ENCODE results near the gene PIEZO1.

PIEZO1 gene

GRCh38 chr16:88810912-88811768 is 26.1 kb upstream of the PIEZO1 start:
- DNase-seq: peak; percentile 84 to 91
- intact Hi-C loops (cut with DNase I; ENCODE audit: low total_unique reads): loop anchor here (10.0 kb wide), 1 partner anchor 236 kb away; the partner anchor contains the start of gene ZC3H18
- peaks cover 0 to 32% (median 13%) of the 10 kb centered on the region in 3 donors for H3K36me3 ChIP-seq
- TF ChIP-seq CTCF (IDR thresholded peaks at IDR 0.05): no peak
- H3K4me3 ChIP-seq: peak overlapping the region; percentile 77 to 93
- H3K27ac ChIP-seq: peak overlapping the region; percentile 90 to 91
- H3K9me3 ChIP-seq: no peaks in the 10 kb centered on the region
- H3K27me3 ChIP-seq: no peaks in the 10 kb centered on the region
- H3K4me1 ChIP-seq: peaks cover 0 to 33% (median 26%) of the 10 kb centered on the region in 4 donors

- Histone ChIP-seq H3K9me3 (no peaks in the 10 kb centered on the region), H3K4me3 (peak overlapping the region; percentile 77 to 93), H3K27ac (peak overlapping the region; percentile 90 to 91), H3K4me1 (peaks cover 0 to 33% (median 26%) of the 10 kb centered on the region in 4 donors), H3K27me3 (no peaks in the 10 kb centered on the region), H3K36me3 (peaks cover 0 to 32% (median 13%) of the 10 kb centered on the region in 3 donors)
- intact Hi-C loops (cut with DNase I; ENCODE audit: low total_unique reads): loop anchor here (10.0 kb wide), 1 partner anchor 236 kb away; the partner anchor contains the start of gene ZC3H18
- DNase-seq: peak in 1 of 2 donors; percentile 68
- no peak for TF ChIP-seq CTCF (IDR thresholded peaks at IDR 0.05)
Observed at GRCh38 chr16:88810166-88810911, 25.3 kb upstream of the PIEZO1 start.

- no peak for TF ChIP-seq CTCF (IDR thresholded peaks at IDR 0.05)
- H3K27ac ChIP-seq: peak overlapping the region; percentile 90 to 91
- intact Hi-C loops (cut with DNase I; ENCODE audit: low total_unique reads): loop anchor here (10.0 kb wide), 1 partner anchor 235 kb away; the partner anchor contains the start of gene ZC3H18
- H3K36me3 ChIP-seq: peaks cover 0 to 32% (median 13%) of the 10 kb centered on the region in 3 donors
- H3K4me1 ChIP-seq: peaks cover 0 to 35% (median 27%) of the 10 kb centered on the region in 4 donors
- no peaks in the 10 kb centered on the region for H3K9me3 ChIP-seq
- no peaks in the 10 kb centered on the region for H3K27me3 ChIP-seq
- peak in 1 of 2 donors; percentile 66 for DNase-seq
- H3K4me3 ChIP-seq: no peak overlapping the region
Observed at GRCh38 chr16:88809676-88810165, 24.7 kb upstream of the PIEZO1 start.

- peaks cover 0 to 40% (median 33%) of the 10 kb centered on the region in 4 donors for H3K4me1 ChIP-seq
- peak in 1 of 2 donors; percentile 61 for DNase-seq
- H3K27me3 ChIP-seq: no peaks in the 10 kb centered on the region
- no peak overlapping the region for H3K27ac ChIP-seq
- H3K9me3 ChIP-seq: no peaks in the 10 kb centered on the region
- no peak for TF ChIP-seq CTCF (IDR thresholded peaks at IDR 0.05)
- H3K36me3 ChIP-seq: peaks cover 0 to 32% (median 13%) of the 10 kb centered on the region in 3 donors
- no peak overlapping the region for H3K4me3 ChIP-seq
- intact Hi-C loops (cut with DNase I; ENCODE audit: low total_unique reads): no loop called here
Observed at GRCh38 chr16:88809068-88809675, 24.2 kb upstream of the PIEZO1 start.

Measured in tibial artery (tissue), 4 donors.